Spleen (tissue), 11 donors: ENCODE results near the gene SARM1. TPM values are rescaled to one million over a fixed set of nuclear protein-coding genes. Genes with fewer than 3 reads are reported as not detected.

Experiments used
- DNase-seq: peaks from one replicate; pipeline ENCODE4 v3.0.0-alpha.2; 2020
- H3K27ac ChIP-seq, 8 donors: fragments of 200-600 bp; sonication (generic) in 7 of 8; 1 replicate in 4 of 8; 2 replicates in 4 of 8; pipeline versions ENCODE4 v1.5.0 to v1.8.0; 2016 to 2021; ENCODE audit warnings: inconsistent platforms in 4 of 8, mild to moderate bottlenecking in 4 of 8, moderate library complexity in 1 of 8
- H3K27me3 ChIP-seq, 7 donors: fragments of 200-600 bp; sonication (generic) in 6 of 7; replicated peaks in 1 of 7; 1 replicate in 4 of 7; 2 replicates in 3 of 7; pipeline versions ENCODE4 v1.5.0 to v1.8.0; 2016 to 2021; ENCODE audit warnings: inconsistent platforms in 3 of 7, mild to moderate bottlenecking in 1 of 7
- H3K36me3 ChIP-seq, 6 donors: fragments of 200-600 bp; sonication (generic) in 5 of 6; 1 replicate in 4 of 6; 2 replicates in 2 of 6; pipeline versions ENCODE4 v1.5.0 to v1.8.0; 2016 to 2021; ENCODE audit warnings: inconsistent platforms in 2 of 6
- H3K4me1 ChIP-seq, 6 donors: fragments of 200-600 bp; sonication (generic) in 5 of 6; 1 replicate in 3 of 6; 2 replicates in 3 of 6; pipeline versions ENCODE4 v1.5.0 to v1.8.0; 2016 to 2021; ENCODE audit warnings: inconsistent platforms in 3 of 6
- H3K4me3 ChIP-seq, 8 donors: fragments of 200-600 bp; sonication (generic) in 7 of 8; 1 replicate in 4 of 8; 2 replicates in 4 of 8; pipeline versions ENCODE4 v1.5.0 to v1.8.0; 2016 to 2021; ENCODE audit warnings: inconsistent platforms in 4 of 8, mild to moderate bottlenecking in 4 of 8, moderate library complexity in 2 of 8
- H3K9me3 ChIP-seq, 8 donors: fragments of 200-600 bp; sonication (generic) in 7 of 8; 1 replicate in 4 of 8; 2 replicates in 4 of 8; pipeline versions ENCODE4 v1.5.0 to v1.8.0; 2016 to 2021; ENCODE audit warnings: inconsistent platforms in 4 of 8
- POLR2A ChIP-seq, 3 donors: fragments of 450-650 bp; IDR thresholded peaks; one replicate each; pipeline ENCODE4 v1.5.1; 2017; ENCODE audit warnings: antibody characterized with exemption in 3 of 3, mild to moderate bottlenecking in 1 of 3
- POLR2AphosphoS5 ChIP-seq, 3 donors: sonication (generic); formaldehyde crosslinking; IDR thresholded peaks; one replicate each; pipeline ENCODE4 v1.5.1; 2017; ENCODE audit warnings: antibody characterized with exemption in 3 of 3
- WGBS, 5 donors: extraction: QIAGEN DNeasy Blood & Tissue Kit in 3 of 5; methylation state at CpG; one replicate each; pipeline versions ENCODE4 v1.1.5 to v1.1.7; 2013 to 2018; 5-methylcytosine and 5-hydroxymethylcytosine counted together
- intact Hi-C: fragments of 100-400 bp; cut with DNase I; formaldehyde crosslinking; loops from one replicate; pipeline ENCODE4 v1.15.0; 2023; ENCODE audit warnings: low total_unique reads
- polyA plus RNA-seq, 3 donors: library from polyadenylated mRNA; stranded (reverse); fragments of 200-250 nt; gene quantifications; one replicate each; pipeline ENCODE4 v1.2.1, GENCODE V29; 2013
- total RNA-seq, 7 donors: library from RNA; depleted of rRNA in 3 of 7; stranded (reverse); fragments of >200 nt in 3 of 7; fragmentation: NEBNext Ultra II Directional in 4 of 7; extraction: Animal tissue kit (Norgen Biotek cat#: 25700) in 4 of 7; gene quantifications; one replicate each; pipeline versions ENCODE4 v1.1.0 to v1.2.1, GENCODE V29; 2016 to 2021
- TF ChIP-seq, protein P1 (sequence below), 11 experiments: fragments of 200-600 bp in 7 of 11; fragments of 450-650 bp in 4 of 11; sonication (generic) in 4 of 11; IDR thresholded peaks in 8 of 11; conservative IDR thresholded peaks in 3 of 11; 1 replicate in 7 of 11; 2 replicates in 4 of 11; pipeline versions ENCODE4 v1.4.0 to v1.8.0; 2016 to 2021; ENCODE audit warnings: antibody characterized with exemption in 11 of 11, inconsistent platforms in 4 of 11, mild to moderate bottlenecking in 1 of 11
- donor health status: healthy with polysubstance abuse.
- donor health status: DM: no; HTN: no; CAD: no; lungs with moderate emphysema.
- donor health status: DM: no; HTN: no; CAD: no.
- donor health status: Bipolar disorder and iron deficiency.
- donor health status: healthy.
- donor health status: DM: no; HTN: no; CAD: no.
- donor health status: DM: yes; HTN: yes; CAD: no.

SARM1 gene
- total and polyA plus RNA-seq, 10 donors: 4.7 to 48.7 (median 35.4) TPM

GRCh38 chr17:28326114-28326513, 45.4 kb upstream of the SARM1 start:
- H3K9me3 ChIP-seq: no peaks in the 10 kb centered on the region
- TF ChIP-seq POLR2AphosphoS5 (IDR thresholded peaks at IDR 0.05) (no peak), POLR2A (IDR thresholded peaks at IDR 0.05) (no peak)
- TF ChIP-seq, protein P1, sequence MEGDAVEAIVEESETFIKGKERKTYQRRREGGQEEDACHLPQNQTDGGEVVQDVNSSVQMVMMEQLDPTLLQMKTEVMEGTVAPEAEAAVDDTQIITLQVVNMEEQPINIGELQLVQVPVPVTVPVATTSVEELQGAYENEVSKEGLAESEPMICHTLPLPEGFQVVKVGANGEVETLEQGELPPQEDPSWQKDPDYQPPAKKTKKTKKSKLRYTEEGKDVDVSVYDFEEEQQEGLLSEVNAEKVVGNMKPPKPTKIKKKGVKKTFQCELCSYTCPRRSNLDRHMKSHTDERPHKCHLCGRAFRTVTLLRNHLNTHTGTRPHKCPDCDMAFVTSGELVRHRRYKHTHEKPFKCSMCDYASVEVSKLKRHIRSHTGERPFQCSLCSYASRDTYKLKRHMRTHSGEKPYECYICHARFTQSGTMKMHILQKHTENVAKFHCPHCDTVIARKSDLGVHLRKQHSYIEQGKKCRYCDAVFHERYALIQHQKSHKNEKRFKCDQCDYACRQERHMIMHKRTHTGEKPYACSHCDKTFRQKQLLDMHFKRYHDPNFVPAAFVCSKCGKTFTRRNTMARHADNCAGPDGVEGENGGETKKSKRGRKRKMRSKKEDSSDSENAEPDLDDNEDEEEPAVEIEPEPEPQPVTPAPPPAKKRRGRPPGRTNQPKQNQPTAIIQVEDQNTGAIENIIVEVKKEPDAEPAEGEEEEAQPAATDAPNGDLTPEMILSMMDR (IDR thresholded peaks at IDR 0.05 in 8 of 11, conservative IDR thresholded peaks at IDR 0.05 in 3 of 11): no peak
- H3K4me3 ChIP-seq: no peak overlapping the region
- WGBS, 5 donors: 89 to 96% (median 95%) methylated on average over 7 of the region's 7 CpGs
- no peak overlapping the region for H3K27ac ChIP-seq
- peaks cover 0 to 53% (median 39%) of the 10 kb centered on the region in 6 donors for H3K36me3 ChIP-seq
- DNase-seq: no peak
- intact Hi-C loops: no loop called here
- no peaks in the 10 kb centered on the region for H3K27me3 ChIP-seq
- H3K4me1 ChIP-seq: peaks cover 0 to 18% (median 2%) of the 10 kb centered on the region in 6 donors

DNA sequence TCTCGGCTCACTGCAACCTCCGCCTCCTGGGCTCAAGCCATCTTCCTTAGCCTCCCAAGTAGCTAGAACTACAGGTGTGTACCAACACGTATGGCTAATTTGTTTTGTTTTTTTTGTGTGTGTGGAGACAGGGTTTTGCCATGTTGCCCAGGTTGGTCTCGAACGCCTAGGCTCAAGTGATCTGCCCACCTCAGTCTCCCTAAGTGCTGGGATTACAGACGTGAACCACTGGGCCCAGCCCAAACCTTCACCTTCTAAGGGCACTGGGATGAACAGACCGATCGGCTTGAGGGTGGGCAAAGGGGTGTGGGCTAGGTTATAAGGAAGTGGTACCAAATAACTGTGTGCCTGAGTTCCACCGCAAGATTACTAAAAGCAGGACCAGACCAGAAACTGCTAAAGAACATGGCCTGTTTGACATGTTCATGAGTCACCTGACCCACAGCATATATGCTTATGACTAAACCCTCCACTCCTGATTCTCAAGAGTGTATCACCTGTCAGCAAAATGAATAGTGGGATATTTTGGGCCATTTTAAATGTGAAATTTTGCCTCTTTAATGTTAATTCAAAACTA, 44.4 kb upstream of the SARM1 start:
- no peak overlapping the region for H3K27ac ChIP-seq
- no peak overlapping the region for H3K4me3 ChIP-seq
- TF ChIP-seq POLR2AphosphoS5 (IDR thresholded peaks at IDR 0.05) (no peak), POLR2A (IDR thresholded peaks at IDR 0.05) (no peak)
- TF ChIP-seq, protein P1 (IDR thresholded peaks at IDR 0.05 in 8 of 11, conservative IDR thresholded peaks at IDR 0.05 in 3 of 11): no peak
- intact Hi-C loops: no loop called here
- WGBS, 5 donors: 83 to 97% (median 89%) methylated on average over 9 of the region's 9 CpGs
- no peak for DNase-seq
- H3K9me3 ChIP-seq: no peaks in the 10 kb centered on the region
- H3K27me3 ChIP-seq: no peaks in the 10 kb centered on the region
- peaks cover 0 to 22% (median 2%) of the 10 kb centered on the region in 6 donors for H3K4me1 ChIP-seq
- peaks cover 4 to 63% (median 48%) of the 10 kb centered on the region in 6 donors for H3K36me3 ChIP-seq

DNA sequence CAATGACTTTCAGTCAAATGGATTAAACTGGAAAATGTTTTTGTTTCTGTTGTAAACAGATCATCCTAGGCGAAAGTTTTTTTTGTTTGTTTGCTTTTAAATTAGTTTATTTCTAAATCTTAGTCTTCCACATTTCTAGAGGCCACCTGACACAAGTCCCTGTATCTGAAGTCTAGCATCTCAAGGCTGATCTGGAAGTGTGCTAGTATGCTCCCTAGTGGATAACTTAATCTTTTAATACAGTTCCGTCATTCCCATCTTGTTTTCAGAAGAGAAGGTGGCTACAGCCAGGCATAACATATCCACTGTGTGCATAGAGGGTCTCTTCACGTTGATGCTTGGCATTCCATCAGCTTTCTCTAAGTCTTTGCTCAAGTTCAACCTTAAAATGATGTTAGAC, 43.8 kb upstream of the SARM1 start:
- WGBS, 5 donors: 79 to 91% (median 81%) methylated on average over 3 of the region's 3 CpGs
- no peaks in the 10 kb centered on the region for H3K9me3 ChIP-seq
- DNase-seq: no peak
- intact Hi-C loops: no loop called here
- H3K4me1 ChIP-seq: peaks cover 0 to 28% (median 4%) of the 10 kb centered on the region in 6 donors
- peaks cover 4 to 65% (median 48%) of the 10 kb centered on the region in 6 donors for H3K36me3 ChIP-seq
- no peak for TF ChIP-seq POLR2AphosphoS5 (IDR thresholded peaks at IDR 0.05)
- no peak for TF ChIP-seq POLR2A (IDR thresholded peaks at IDR 0.05)
- TF ChIP-seq, protein P1 (IDR thresholded peaks at IDR 0.05 in 8 of 11, conservative IDR thresholded peaks at IDR 0.05 in 3 of 11): no peak
- no peak overlapping the region for H3K4me3 ChIP-seq
- no peak overlapping the region for H3K27ac ChIP-seq
- H3K27me3 ChIP-seq: no peaks in the 10 kb centered on the region

DNA sequence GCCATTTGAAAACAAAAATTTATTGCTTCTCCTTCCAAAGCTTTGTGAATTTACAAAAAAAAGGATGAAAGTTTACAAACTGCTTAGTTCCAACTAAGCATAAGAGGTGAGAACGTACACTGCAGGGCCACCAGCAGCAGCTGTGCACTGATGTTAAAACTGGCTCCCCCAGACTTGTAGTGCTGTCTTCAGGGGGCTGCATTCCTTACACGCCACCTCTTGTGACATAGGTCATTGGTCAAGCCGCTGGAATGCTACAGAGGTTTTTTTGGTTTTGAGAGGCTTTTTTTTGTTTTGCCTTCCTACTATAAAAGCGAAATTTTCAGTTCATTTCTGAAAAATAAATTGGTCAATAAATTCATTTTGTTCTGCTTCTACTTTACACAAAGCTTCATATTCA, 43.2 kb upstream of the SARM1 start:
- Histone ChIP-seq H3K9me3 (no peaks in the 10 kb centered on the region), H3K27me3 (no peaks in the 10 kb centered on the region), H3K4me3 (no peak overlapping the region), H3K27ac (no peak overlapping the region), H3K4me1 (peaks cover 2 to 34% (median 8%) of the 10 kb centered on the region in 6 donors), H3K36me3 (peaks cover 4 to 65% (median 48%) of the 10 kb centered on the region in 6 donors)
- WGBS, 5 donors: 71 to 88% (median 81%) methylated on average over 4 of the region's 4 CpGs
- no peak for TF ChIP-seq POLR2AphosphoS5 (IDR thresholded peaks at IDR 0.05)
- no peak for TF ChIP-seq POLR2A (IDR thresholded peaks at IDR 0.05)
- TF ChIP-seq, protein P1 (IDR thresholded peaks at IDR 0.05 in 8 of 11, conservative IDR thresholded peaks at IDR 0.05 in 3 of 11): no peak
- no peak for DNase-seq
- intact Hi-C loops: no loop called here
